HG02981 (cell line): ENCODE results near the gene NFIA.

Source experiments
- ATAC-seq: cut with Tn5 transposase; IDR thresholded peaks from one replicate; pipeline ENCODE4 v1.9.1; 2021; ENCODE audit warnings: mild to moderate bottlenecking, moderate library complexity; ENCODE audit not compliant: unreplicated experiment

The NFIA gene

DNA sequence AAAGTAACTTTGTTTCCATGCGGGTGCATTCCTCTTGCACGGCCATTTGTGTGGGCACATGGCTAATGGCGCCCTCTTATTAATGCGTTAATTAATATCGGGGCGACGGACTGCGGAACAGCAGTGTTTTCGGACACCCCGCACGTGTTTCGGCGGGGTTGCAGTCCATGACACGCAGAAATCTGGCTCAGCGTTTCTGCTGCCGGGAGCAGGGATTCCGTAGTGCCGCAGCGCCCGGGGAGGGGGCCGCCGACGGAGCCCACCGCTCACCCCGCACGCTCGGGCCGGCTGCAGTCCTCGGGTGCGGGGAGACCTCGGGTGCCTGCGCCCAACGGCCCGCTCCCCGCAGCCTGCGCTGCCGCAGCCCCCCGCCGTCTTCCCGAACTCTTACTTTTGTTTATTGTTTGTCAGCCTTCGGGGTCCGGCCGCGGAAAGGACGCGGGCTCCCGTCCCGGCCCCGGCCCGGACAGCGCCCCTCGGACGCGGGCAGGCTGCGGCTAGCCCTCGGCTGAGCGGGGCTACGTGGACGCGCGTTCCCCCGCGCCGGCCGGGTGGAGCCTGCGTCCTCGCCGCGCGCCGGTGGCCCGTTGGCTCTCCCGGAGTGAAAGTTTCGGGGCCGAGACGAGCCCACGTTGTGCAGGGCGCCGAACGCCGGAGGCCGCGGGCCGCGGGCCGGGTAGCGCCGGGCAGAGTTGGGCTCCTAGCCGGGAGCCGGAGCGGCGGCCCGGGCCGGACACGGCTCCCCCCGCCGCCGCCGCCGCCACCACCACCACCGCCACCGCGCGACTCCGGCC lies 849 bp downstream of the NFIA start:
- no peak for ATAC-seq

DNA sequence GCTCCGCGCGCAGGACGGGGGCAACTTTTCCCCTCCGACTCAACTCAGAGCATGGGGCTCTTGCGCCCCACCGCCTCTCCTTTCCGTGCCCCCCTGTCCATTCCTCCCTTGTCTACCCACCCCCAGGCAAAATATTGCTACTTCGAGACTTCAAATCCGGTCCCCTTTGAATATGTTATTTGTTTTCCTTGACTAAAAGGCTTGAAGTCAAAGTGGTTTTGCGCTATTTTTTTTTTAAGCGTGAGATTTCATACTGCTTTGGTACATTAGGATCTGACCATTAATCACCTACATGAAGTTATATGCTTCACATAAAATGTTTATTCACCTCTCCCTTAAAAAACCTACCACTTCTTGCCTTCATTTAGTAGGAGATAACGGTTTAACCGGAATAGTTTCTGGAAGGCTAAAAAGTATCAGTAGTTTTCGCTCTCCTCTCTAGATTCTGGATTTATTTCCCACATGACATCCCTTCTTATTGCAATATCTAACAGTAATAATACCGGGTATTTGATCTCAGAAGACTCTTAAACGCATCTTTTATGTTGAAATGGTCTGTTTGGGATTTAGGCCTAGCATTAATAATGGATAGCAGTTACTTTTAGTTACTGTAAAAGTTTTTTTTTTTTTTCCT lies 1.6 kb downstream of the NFIA start:
- no peak for ATAC-seq

- ATAC-seq: no peak
Measured at GRCh38 chr1:61084491-61085031, 2.2 kb downstream of the NFIA start.

- no peak for ATAC-seq
Measured at GRCh38 chr1:61085206-61085982, 3.0 kb downstream of the NFIA start.

DNA sequence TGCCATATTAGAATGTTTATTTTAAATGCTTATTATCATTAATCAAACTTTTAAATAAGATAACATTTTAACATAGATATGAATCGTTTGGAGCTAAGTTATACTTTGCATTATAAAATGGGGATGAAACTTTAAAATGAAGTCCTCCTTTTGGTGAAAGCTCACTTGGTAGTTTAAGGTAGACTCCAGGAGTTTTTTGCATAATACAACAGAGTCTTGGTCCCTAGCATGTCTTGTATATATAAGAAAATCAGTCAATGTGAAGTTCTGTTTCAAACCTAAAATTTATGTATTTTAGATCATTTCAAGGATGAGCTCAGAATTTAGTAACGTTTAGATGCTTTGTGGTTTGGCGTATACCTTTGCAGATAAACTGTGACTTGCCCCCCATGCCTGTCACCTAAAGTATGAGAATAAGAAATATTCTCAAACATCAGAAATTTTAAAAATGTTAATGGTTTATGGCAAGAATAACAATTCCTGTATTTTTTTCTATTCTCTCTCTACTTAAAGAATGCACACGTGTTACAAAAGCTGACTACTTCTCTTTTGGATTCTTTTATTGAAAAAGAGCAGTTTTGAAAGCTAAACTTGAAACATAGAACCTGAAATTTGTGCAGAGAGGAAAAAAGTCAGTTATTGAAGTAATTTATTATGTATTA lies 3.8 kb downstream of the NFIA start:
- no peak for ATAC-seq

GRCh38 chr1:61087571-61087970 lies 5.2 kb downstream of the NFIA start:
- no peak for ATAC-seq

- no peak for ATAC-seq
Measured at GRCh38 chr1:61088163-61088974, 6.0 kb downstream of the NFIA start.

DNA sequence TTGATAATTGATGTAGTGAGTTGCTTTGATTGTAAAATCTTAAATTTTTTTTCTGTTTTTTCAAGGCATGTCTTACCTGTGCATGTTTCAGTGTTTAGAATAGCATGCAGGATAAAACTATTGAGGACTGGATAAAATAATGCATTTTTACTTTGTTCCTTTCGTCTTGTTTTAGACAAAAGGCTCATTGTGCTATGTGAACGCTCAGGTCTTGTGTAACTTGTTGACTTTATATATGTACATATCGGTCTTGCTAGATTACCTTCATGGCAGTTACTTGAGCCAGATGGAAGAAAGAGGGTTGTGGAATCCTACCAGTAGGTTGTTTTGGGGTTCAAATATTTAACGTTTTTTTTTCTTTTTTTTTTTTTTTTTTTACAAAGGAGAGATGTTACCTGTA lies 7.0 kb downstream of the NFIA start:
- ATAC-seq: no peak

DNA sequence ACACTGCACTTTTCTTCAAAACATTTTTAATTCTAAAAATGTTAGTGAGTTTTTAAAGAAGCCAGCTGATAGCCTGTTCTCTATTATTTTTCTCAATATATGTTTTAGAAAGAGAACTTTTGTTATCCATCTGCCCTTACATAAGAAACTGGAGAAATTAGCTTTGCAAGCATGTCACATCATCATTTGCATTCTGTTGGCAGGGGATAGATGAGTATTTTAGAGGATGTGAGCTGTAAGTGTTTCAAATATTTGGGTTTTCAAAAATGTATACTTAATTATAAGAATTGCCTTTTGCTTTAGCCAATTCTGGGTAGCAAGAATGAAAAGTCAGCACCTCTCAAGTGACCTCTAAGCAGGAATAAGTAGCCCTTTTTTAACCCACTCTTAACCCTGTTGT lies 7.4 kb downstream of the NFIA start:
- no peak for ATAC-seq

- no peak for ATAC-seq
Measured at GRCh38 chr1:61090546-61091202, 8.3 kb downstream of the NFIA start.

- no peak for ATAC-seq
Measured at GRCh38 chr1:61091455-61091854, 9.1 kb downstream of the NFIA start.

GRCh38 chr1:61092642-61093041 lies 10.3 kb downstream of the NFIA start:
- no peak for ATAC-seq

DNA sequence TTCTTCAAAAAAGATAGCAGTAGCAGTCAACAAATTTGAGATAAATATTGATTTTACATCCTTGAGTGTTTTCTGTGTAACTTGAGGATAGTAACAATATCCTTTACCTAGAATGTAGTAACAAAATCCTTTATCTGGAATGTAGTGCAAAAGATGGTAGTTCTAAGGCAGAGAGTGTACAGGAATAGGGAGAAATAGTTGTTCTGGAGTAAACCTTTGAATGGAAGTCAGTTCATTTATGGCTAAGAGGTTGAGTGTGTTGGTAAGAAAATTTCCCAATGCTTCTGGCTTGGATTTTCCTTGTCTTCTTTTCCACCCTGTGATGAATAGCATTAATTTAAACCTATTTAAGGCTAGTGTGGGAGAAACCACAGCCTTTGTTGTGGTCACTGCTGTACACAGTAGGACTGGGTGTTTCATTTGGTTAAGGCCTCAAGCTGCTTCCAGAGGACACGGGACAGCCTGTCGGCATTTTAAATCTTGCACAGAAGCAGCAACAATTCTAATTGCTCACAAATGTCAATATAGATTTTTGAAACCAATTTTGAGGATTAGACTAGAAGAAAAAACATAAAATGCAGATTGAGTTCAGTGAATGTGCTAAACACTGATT lies 11.3 kb downstream of the NFIA start:
- no peak for ATAC-seq

- no peak for ATAC-seq
Measured at GRCh38 chr1:61094677-61095469, 12.5 kb downstream of the NFIA start.

DNA sequence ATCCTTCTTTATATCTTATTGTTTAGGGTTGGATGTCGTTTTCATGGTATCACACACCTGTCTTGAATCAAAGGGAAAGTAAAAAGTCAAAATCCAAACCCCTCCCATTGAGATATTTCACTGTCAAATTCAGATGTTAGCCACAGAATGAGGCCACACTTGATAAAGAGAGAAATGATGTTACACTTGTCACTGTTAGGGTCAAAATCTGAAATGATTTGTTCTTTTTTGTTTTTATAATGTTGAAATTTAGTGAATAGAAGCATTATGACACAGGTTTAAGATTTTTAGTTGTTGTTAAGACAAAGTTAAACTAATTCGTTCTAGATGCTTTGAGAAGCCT lies 13.1 kb downstream of the NFIA start:
- no peak for ATAC-seq

DNA sequence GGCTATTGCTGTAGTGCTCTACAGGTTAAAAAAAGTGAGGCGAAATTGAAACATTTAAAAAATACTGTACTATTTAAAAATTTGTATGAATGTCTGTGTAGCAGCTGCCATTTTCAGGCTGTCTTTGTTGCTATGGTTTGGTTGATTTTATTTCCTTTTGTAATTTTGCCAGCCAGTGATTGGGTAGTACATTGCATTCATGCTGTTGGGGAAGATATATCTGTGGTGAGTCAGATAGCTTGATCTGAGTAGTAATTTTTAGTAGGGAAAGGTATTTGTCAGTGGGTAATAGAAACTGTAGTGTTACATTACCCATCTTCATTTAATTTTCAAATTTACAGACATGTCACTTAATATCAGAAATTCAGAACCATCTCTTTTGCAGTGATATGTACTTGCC lies 15.0 kb downstream of the NFIA start:
- ATAC-seq: no peak

- ATAC-seq: no peak
Measured at GRCh38 chr1:61097722-61098121, 15.4 kb downstream of the NFIA start.

DNA sequence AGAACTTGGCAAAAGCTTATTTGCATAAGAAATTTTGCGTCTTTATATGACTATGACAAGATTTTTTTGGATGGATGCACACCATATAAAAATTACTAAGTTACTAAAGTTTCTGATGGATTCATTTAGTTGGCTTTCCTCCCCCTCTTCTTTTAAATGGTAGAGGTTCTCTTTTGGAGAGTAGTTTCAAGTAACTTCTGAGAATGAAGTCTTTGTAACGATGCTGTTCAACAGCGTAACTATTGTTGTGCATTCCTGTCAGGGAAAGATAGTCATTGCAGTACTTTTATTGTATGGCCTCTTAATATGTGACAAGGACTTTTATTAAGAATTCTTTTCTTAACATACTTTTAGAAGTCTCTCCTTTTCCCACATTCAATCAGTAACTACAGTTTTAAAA lies 16.0 kb downstream of the NFIA start:
- ATAC-seq: no peak
